Urothelium cell line (cell line): Measurements from ENCODE around the gene TMEM91.
"Not testable (repeated sequence)": the region's sequence is repeated elsewhere in the genome, so short reads cannot be mapped to it uniquely, and the experiment has no call there.

Experiments
- DNase-seq: peaks from one replicate; pipeline ENCODE4 v3.0.0; 2011; ENCODE audit warnings: low spot score, mixed read lengths
- FAIRE-seq: peaks from 2 replicates; lab custom pipeline; 2011; peaks lifted over from hg19 to GRCh38; lab: Jason Lieb, UNC

Gene TMEM91

GRCh38 chr19:41352609-41353465, 23.5 kb upstream of the TMEM91 start:
- FAIRE-seq (no peak), DNase-seq (peak; percentile 73)

GRCh38 chr19:41353466-41354342, 22.6 kb upstream of the TMEM91 start, which contains the start of gene TGFB1:
TGFB1 (minus strand) TSS chr19:41353922; CDS start chr19:41353044, 878 bp downstream.
- DNase-seq (peak; percentile 97), FAIRE-seq (no peak)

- FAIRE-seq, result peak; percentile 23
These were observed 21.9 kb upstream of the TMEM91 start for GRCh38 chr19:41354343-41354953.

GRCh38 chr19:41355035-41355434, 21.3 kb upstream of the TMEM91 start:
- DNase-seq (no peak), FAIRE-seq (no peak)

More at GRCh38 chr19:41354343-41354953, 21.9 kb upstream of the TMEM91 start:
- no peak for DNase-seq

- no peak for FAIRE-seq
- DNase-seq, result no peak
These were observed 20.5 kb upstream of the TMEM91 start for GRCh38 chr19:41355802-41356201.

GRCh38 chr19:41356984-41357739, 19.2 kb upstream of the TMEM91 start:
- DNase-seq (no peak), FAIRE-seq (no peak)

- no peak for DNase-seq
- FAIRE-seq, result no peak
These were observed 18.6 kb upstream of the TMEM91 start for GRCh38 chr19:41357746-41358145.

- FAIRE-seq (no peak), DNase-seq (no peak)
These were observed 16.6 kb upstream of the TMEM91 start for GRCh38 chr19:41359741-41360140.

- FAIRE-seq, result no peak
These were observed 14.0 kb upstream of the TMEM91 start for GRCh38 chr19:41362143-41362847.

GRCh38 chr19:41363371-41363752, 13.0 kb upstream of the TMEM91 start:
- DNase-seq (no peak), FAIRE-seq (no peak)

More at GRCh38 chr19:41362143-41362847, 14.0 kb upstream of the TMEM91 start:
- DNase-seq, result no peak

GRCh38 chr19:41363753-41364523, 12.4 kb upstream of the TMEM91 start, which contains the start of gene B9D2:
B9D2 (minus strand) TSS chr19:41364149; CDS start chr19:41363519, 630 bp downstream.
- DNase-seq (peak; percentile 96), FAIRE-seq (peak; percentile 67)

GRCh38 chr19:41364524-41365391, 11.6 kb upstream of the TMEM91 start:
- no peak for FAIRE-seq
- no peak for DNase-seq

GRCh38 chr19:41366089-41366488, 10.2 kb upstream of the TMEM91 start:
- FAIRE-seq, result no peak

GRCh38 chr19:41367848-41368301, 8.5 kb upstream of the TMEM91 start:
- DNase-seq, result no peak
- FAIRE-seq, result no peak

More at GRCh38 chr19:41366089-41366488, 10.2 kb upstream of the TMEM91 start:
- no peak for DNase-seq

- FAIRE-seq (no peak), DNase-seq (no peak)
These were observed 6.6 kb upstream of the TMEM91 start for GRCh38 chr19:41369769-41370168.

- FAIRE-seq, DNase-seq: not testable (repeated sequence)
These were observed 5.2 kb upstream of the TMEM91 start for GRCh38 chr19:41371119-41371518.

GRCh38 chr19:41371541-41371940, 4.8 kb upstream of the TMEM91 start:
- FAIRE-seq (no peak), DNase-seq (no peak)

GRCh38 chr19:41372501-41372900, 3.8 kb upstream of the TMEM91 start:
- no peak for FAIRE-seq
- DNase-seq, result no peak
